HEK293 (cell line): Measurements from ENCODE around the gene SLC26A6.

Experiments
- CTCF ChIA-PET: fragments of 350-600 bp; formaldehyde crosslinking; extraction: SDS; loops from one replicate; lab custom pipeline; 2021; ENCODE audit warnings: antibody characterized with exemption; lab: Yijun Ruan, JAX
- POLR2A ChIA-PET: fragments of 300-600 bp; formaldehyde crosslinking; extraction: SDS; loops from one replicate; lab custom pipeline; 2020; ENCODE audit warnings: antibody characterized with exemption, inconsistent platforms; lab: Yijun Ruan, JAX
- H3K27ac ChIP-seq: fragments of 200-500 bp; sonication (Bioruptor generic); 2 replicates; pipeline ENCODE4 v1.5.1; 2014; ENCODE audit warnings: low read depth, low read length, control low read depth, inconsistent platforms; ENCODE audit errors: extremely low read depth
- H3K36me3 ChIP-seq, 2 experiments: fragments of 200-500 bp in 1 of 2; sonication (Bioruptor generic) in 1 of 2; 1 replicate in 1 of 2; 2 replicates in 1 of 2; pipeline ENCODE4 v1.5.1; 2014 to 2017; ENCODE audit warnings: inconsistent platforms in 2 of 2, low read length in 2 of 2; ENCODE audit not compliant: control insufficient read depth in 2 of 2, insufficient read depth in 1 of 2
- H3K4me1 ChIP-seq: fragments of 200-500 bp; sonication (Bioruptor generic); 2 replicates; pipeline ENCODE4 v1.5.1; 2014; ENCODE audit warnings: mild to moderate bottlenecking, low read length, inconsistent platforms; ENCODE audit not compliant: control insufficient read depth, insufficient read depth
- H3K4me3 ChIP-seq: 2 replicates; pipeline ENCODE4 v1.5.1; 2011; ENCODE audit warnings: low read depth, mild to moderate bottlenecking, control low read depth, low read length, moderate library complexity
- H3K9me3 ChIP-seq: fragments of 200-500 bp; sonication (Bioruptor generic); 2 replicates; pipeline ENCODE4 v1.5.1; 2014; ENCODE audit warnings: low read depth, low read length, inconsistent platforms; ENCODE audit not compliant: control insufficient read depth, insufficient read depth
- EGR2 ChIP-seq: fragments of 450-650 bp; formaldehyde crosslinking; IDR thresholded peaks from 2 replicates; pipeline ENCODE4 v1.5.1; 2016; ENCODE audit warnings: low read depth, missing biosample characterization, missing genetic modification characterization
- GLIS2 ChIP-seq: fragments of 450-650 bp; formaldehyde crosslinking; IDR thresholded peaks from 2 replicates; pipeline ENCODE4 v1.5.1; 2016; ENCODE audit warnings: missing biosample characterization, missing genetic modification characterization
- MEIS1 ChIP-seq: sonication (generic); formaldehyde crosslinking; IDR thresholded peaks from 2 replicates; pipeline ENCODE4 v1.8.1; 2022; ENCODE audit warnings: missing genetic modification reagents, mild to moderate bottlenecking, borderline replicate concordance
- PATZ1 ChIP-seq: fragments of 450-650 bp; formaldehyde crosslinking; IDR thresholded peaks from 2 replicates; pipeline ENCODE4 v1.5.1; 2016; ENCODE audit warnings: missing biosample characterization, missing genetic modification characterization
- SP7 ChIP-seq: fragments of 450-650 bp; formaldehyde crosslinking; IDR thresholded peaks from 2 replicates; pipeline ENCODE4 v1.5.1; 2016; ENCODE audit warnings: missing biosample characterization, missing genetic modification characterization
- ZBTB6 ChIP-seq: fragments of 450-650 bp; formaldehyde crosslinking; IDR thresholded peaks from 2 replicates; pipeline ENCODE4 v1.5.1; 2017; ENCODE audit warnings: missing biosample characterization, missing genetic modification characterization
- ZBTB7A ChIP-seq: fragments of 450-650 bp; formaldehyde crosslinking; IDR thresholded peaks from 2 replicates; pipeline ENCODE4 v1.5.1; 2016; ENCODE audit warnings: low read depth, missing biosample characterization, missing genetic modification characterization
- ZFP3 ChIP-seq: fragments of 450-650 bp; formaldehyde crosslinking; IDR thresholded peaks from 2 replicates; pipeline ENCODE4 v1.5.1; 2016; ENCODE audit warnings: low read depth, missing biosample characterization, missing genetic modification characterization
- ZNF10 ChIP-seq: fragments of 450-650 bp; formaldehyde crosslinking; IDR thresholded peaks from 2 replicates; pipeline ENCODE4 v1.5.1; 2017; ENCODE audit warnings: missing biosample characterization, missing genetic modification characterization
- ZNF140 ChIP-seq: fragments of 450-650 bp; formaldehyde crosslinking; IDR thresholded peaks from 2 replicates; pipeline ENCODE4 v1.5.1; 2016; ENCODE audit warnings: missing biosample characterization, missing genetic modification characterization
- ZNF211 ChIP-seq: fragments of 450-650 bp; formaldehyde crosslinking; IDR thresholded peaks from 2 replicates; pipeline ENCODE4 v1.5.1; 2016; ENCODE audit warnings: low read depth, missing biosample characterization, missing genetic modification characterization
- ZNF214 ChIP-seq: fragments of 450-650 bp; formaldehyde crosslinking; IDR thresholded peaks from 2 replicates; pipeline ENCODE4 v1.5.1; 2017; ENCODE audit warnings: missing biosample characterization, mild to moderate bottlenecking, missing genetic modification characterization, borderline replicate concordance
- ZNF292 ChIP-seq: fragments of 450-650 bp; formaldehyde crosslinking; IDR thresholded peaks from 2 replicates; pipeline ENCODE4 v1.5.1; 2016; ENCODE audit warnings: low read depth, missing biosample characterization, missing genetic modification characterization, borderline replicate concordance
- ZNF362 ChIP-seq: fragments of 450-650 bp; formaldehyde crosslinking; IDR thresholded peaks from 2 replicates; pipeline ENCODE4 v1.5.1; 2016; ENCODE audit warnings: missing biosample characterization, missing genetic modification characterization
- ZNF549 ChIP-seq: fragments of 450-650 bp; IDR thresholded peaks from 2 replicates; pipeline ENCODE4 v1.5.1; 2018; ENCODE audit warnings: missing biosample characterization, missing genetic modification characterization, mild to moderate bottlenecking, inconsistent platforms, moderate library complexity
- ZNF560 ChIP-seq: fragments of 450-650 bp; formaldehyde crosslinking; IDR thresholded peaks from 2 replicates; pipeline ENCODE4 v1.5.1; 2017; ENCODE audit warnings: missing biosample characterization, missing genetic modification characterization, borderline replicate concordance
- ZNF571 ChIP-seq: fragments of 450-650 bp; formaldehyde crosslinking; IDR thresholded peaks from 2 replicates; pipeline ENCODE4 v1.5.0; 2017; ENCODE audit warnings: missing biosample characterization, missing genetic modification characterization
- ZNF580 ChIP-seq: fragments of 450-650 bp; formaldehyde crosslinking; IDR thresholded peaks from 2 replicates; pipeline ENCODE4 v1.5.1; 2016; ENCODE audit warnings: missing biosample characterization, missing genetic modification characterization
- ZNF654 ChIP-seq: fragments of 450-650 bp; formaldehyde crosslinking; IDR thresholded peaks from 2 replicates; pipeline ENCODE4 v1.5.1; 2016; ENCODE audit warnings: low read depth, missing biosample characterization, missing genetic modification characterization
- ZNF76 ChIP-seq: fragments of 450-650 bp; formaldehyde crosslinking; IDR thresholded peaks from 2 replicates; pipeline ENCODE4; 2016; ENCODE audit warnings: low read depth, missing biosample characterization, missing genetic modification characterization, borderline replicate concordance
- ZNF777 ChIP-seq: fragments of 450-650 bp; formaldehyde crosslinking; IDR thresholded peaks from 2 replicates; pipeline ENCODE4 v1.5.1; 2017; ENCODE audit warnings: missing biosample characterization, missing genetic modification characterization, borderline replicate concordance
- ZSCAN16 ChIP-seq: fragments of 450-650 bp; formaldehyde crosslinking; IDR thresholded peaks from 2 replicates; pipeline ENCODE4 v1.5.1; 2016; ENCODE audit warnings: missing biosample characterization, missing genetic modification characterization
- ZSCAN18 ChIP-seq: fragments of 450-650 bp; formaldehyde crosslinking; IDR thresholded peaks from 2 replicates; pipeline ENCODE4 v1.5.1; 2016; ENCODE audit warnings: missing biosample characterization, missing genetic modification characterization

SLC26A6 gene

GRCh38 chr3:48598323-48599076 is 36.8 kb downstream of the SLC26A6 start (continued):
- TF ChIP-seq ZNF211 (tag by site-specific recombination) = no peak
- peak; percentile 64 for TF ChIP-seq PATZ1 (tag by site-specific recombination)
- TF ChIP-seq ZNF10 (tag by site-specific recombination) = no peak
- peak; percentile 50; the same call in 1 of the 2 replicates for TF ChIP-seq EGR2 (tag by site-specific recombination)
- peak; percentile 64 for TF ChIP-seq SP7 (tag by site-specific recombination)
- TF ChIP-seq ZNF571 (tag by site-specific recombination) = no peak
- no peak for TF ChIP-seq ZBTB7A (tag by site-specific recombination)
- TF ChIP-seq, all 188 proteins: peak for 28

GRCh38 chr3:48597408-48597800 is 37.9 kb downstream of the SLC26A6 start:
- POLR2A ChIA-PET = interaction anchor here (0.8 to 2.3 kb wide), 2 partner anchors 38 to 60 kb away, joined by 3 to 8 read pairs; partner anchors contain the start of gene SLC26A6
- Histone ChIP-seq H3K36me3 (peaks cover 0 to 56% of the 10 kb centered on the region in 2 experiments; a peak in 2 of 3 replicates), H3K27ac (no peak overlapping the region), H3K4me1 (no peaks in the 10 kb centered on the region; the same call in 1 of the 2 replicates), H3K9me3 (no peaks in the 10 kb centered on the region), H3K4me3 (no peak overlapping the region)
- TF ChIP-seq ZFP3 (tag by site-specific recombination) (no peak), ZSCAN18 (tag by site-specific recombination) (no peak), ZNF214 (tag by site-specific recombination) (no peak), ZNF560 (tag by site-specific recombination) (no peak), ZSCAN16 (no peak), ZNF292 (tag by site-specific recombination) (no peak)
- CTCF ChIA-PET = interaction anchor here (0.5 to 0.7 kb wide), 2 partner anchors 17 to 354 kb away, joined by 3 read pairs; no protein-coding TSS in a partner anchor

- POLR2A ChIA-PET = interaction anchor here (2.3 kb wide), 1 partner anchor 38 kb away, joined by 8 read pairs; the partner anchor contains the start of gene SLC26A6
- Histone ChIP-seq H3K4me3 (no peak overlapping the region), H3K27ac (no peak overlapping the region), H3K36me3 (peaks cover 0 to 52% of the 10 kb centered on the region in 2 experiments; a peak in 2 of 3 replicates), H3K9me3 (no peaks in the 10 kb centered on the region), H3K4me1 (no peaks in the 10 kb centered on the region; the same call in 1 of the 2 replicates)
- CTCF ChIA-PET = interaction anchor here (0.5 to 0.7 kb wide), 3 partner anchors 18 to 355 kb away, joined by 3 read pairs; no protein-coding TSS in a partner anchor
- TF ChIP-seq ZNF580 (tag by site-specific recombination) (no peak), ZNF211 (tag by site-specific recombination) (no peak), ZNF654 (no peak), ZNF76 (tag by site-specific recombination) (no peak), ZNF777 (tag by site-specific recombination) (no peak), ZNF362 (tag by site-specific recombination) (no peak), ZNF140 (tag by site-specific recombination) (no peak), ZNF549 (tag by site-specific recombination) (no peak), ZBTB6 (tag by site-specific recombination) (no peak), GLIS2 (tag by site-specific recombination) (no peak), MEIS1 (CRISPR knock-in tag) (no peak)
These were observed 38.4 kb downstream of the SLC26A6 start for GRCh38 chr3:48596676-48597407.
